ENCODE results near the gene CDH4. TPM values are rescaled to one million over a fixed set of nuclear protein-coding genes. Genes with fewer than 3 reads are reported as not detected.

The CDH4 gene
- total RNA-seq, 2 experiments from 2014 or later = 0.10 to 0.21 TPM

- Mint-ChIP-seq H3K4me1 (ENCODE audit: low read depth) (no peaks in the 10 kb centered on the region), H3K4me3 (no peak overlapping the region), H3K27me3 (peaks cover 2% of the 10 kb centered on the region), H3K27ac (no peak overlapping the region), H3K9me3 (no peaks in the 10 kb centered on the region), H3K36me3 (no peaks in the 10 kb centered on the region)
- intact Hi-C loops (cut with micrococcal nuclease) = no loop called here
- ChIA-PET POLR2A (no interaction called here), CTCF (no interaction called here)
- DNase-seq = no peak
Measured at GRCh38 chr20:61573415-61574305, 321.6 kb downstream of the CDH4 start.

GRCh38 chr20:61575151-61575937 is 323.3 kb downstream of the CDH4 start:
- intact Hi-C loops (cut with micrococcal nuclease) = no loop called here
- H3K9me3 Mint-ChIP-seq = no peaks in the 10 kb centered on the region
- CTCF ChIA-PET = no interaction called here
- no peak overlapping the region for H3K4me3 Mint-ChIP-seq
- H3K4me1 Mint-ChIP-seq (ENCODE audit: low read depth) = no peaks in the 10 kb centered on the region
- no peak for DNase-seq
- H3K27me3 Mint-ChIP-seq = peaks cover 2% of the 10 kb centered on the region
- no peaks in the 10 kb centered on the region for H3K36me3 Mint-ChIP-seq
- POLR2A ChIA-PET = no interaction called here
- no peak overlapping the region for H3K27ac Mint-ChIP-seq

- POLR2A ChIA-PET = no interaction called here
- Mint-ChIP-seq H3K27me3 (peaks cover 2% of the 10 kb centered on the region), H3K4me1 (ENCODE audit: low read depth) (no peaks in the 10 kb centered on the region), H3K9me3 (no peaks in the 10 kb centered on the region), H3K4me3 (no peak overlapping the region), H3K36me3 (no peaks in the 10 kb centered on the region), H3K27ac (no peak overlapping the region)
- CTCF ChIA-PET = no interaction called here
- intact Hi-C loops (cut with micrococcal nuclease) = no loop called here
- DNase-seq = no peak
Measured at GRCh38 chr20:61576372-61576771, 324.3 kb downstream of the CDH4 start.

GRCh38 chr20:61577065-61577464 is 325.0 kb downstream of the CDH4 start:
- Mint-ChIP-seq H3K27ac (no peak overlapping the region), H3K4me1 (ENCODE audit: low read depth) (no peaks in the 10 kb centered on the region), H3K9me3 (no peaks in the 10 kb centered on the region), H3K27me3 (peaks cover 2% of the 10 kb centered on the region), H3K4me3 (no peak overlapping the region), H3K36me3 (no peaks in the 10 kb centered on the region)
- intact Hi-C loops (cut with micrococcal nuclease) = no loop called here
- ChIA-PET POLR2A (no interaction called here), CTCF (no interaction called here)
- no peak for DNase-seq

GRCh38 chr20:61579908-61580307 is 327.8 kb downstream of the CDH4 start:
- Mint-ChIP-seq H3K36me3 (no peaks in the 10 kb centered on the region), H3K27ac (no peak overlapping the region), H3K9me3 (no peaks in the 10 kb centered on the region), H3K4me1 (ENCODE audit: low read depth) (no peaks in the 10 kb centered on the region), H3K27me3 (no peaks in the 10 kb centered on the region), H3K4me3 (no peak overlapping the region)
- intact Hi-C loops (cut with micrococcal nuclease) = no loop called here
- no peak for DNase-seq
- ChIA-PET POLR2A (no interaction called here), CTCF (no interaction called here)

GRCh38 chr20:61580958-61581824 is 329.1 kb downstream of the CDH4 start:
- no peaks in the 10 kb centered on the region for H3K36me3 Mint-ChIP-seq
- POLR2A ChIA-PET = no interaction called here
- no peaks in the 10 kb centered on the region for H3K4me1 Mint-ChIP-seq (ENCODE audit: low read depth)
- no peak overlapping the region for H3K27ac Mint-ChIP-seq
- intact Hi-C loops (cut with micrococcal nuclease) = no loop called here
- CTCF ChIA-PET = no interaction called here
- no peaks in the 10 kb centered on the region for H3K27me3 Mint-ChIP-seq
- H3K4me3 Mint-ChIP-seq = no peak overlapping the region
- DNase-seq = no peak
- no peaks in the 10 kb centered on the region for H3K9me3 Mint-ChIP-seq

GRCh38 chr20:61581825-61582188 is 329.7 kb downstream of the CDH4 start:
- Mint-ChIP-seq H3K4me1 (ENCODE audit: low read depth) (no peaks in the 10 kb centered on the region), H3K27ac (no peak overlapping the region), H3K9me3 (no peaks in the 10 kb centered on the region), H3K4me3 (no peak overlapping the region), H3K27me3 (no peaks in the 10 kb centered on the region), H3K36me3 (no peaks in the 10 kb centered on the region)
- ChIA-PET CTCF (no interaction called here), POLR2A (no interaction called here)
- intact Hi-C loops (cut with micrococcal nuclease) = no loop called here
- no peak for DNase-seq

- Mint-ChIP-seq H3K36me3 (no peaks in the 10 kb centered on the region), H3K27ac (no peak overlapping the region), H3K27me3 (no peaks in the 10 kb centered on the region), H3K4me1 (ENCODE audit: low read depth) (no peaks in the 10 kb centered on the region), H3K4me3 (no peak overlapping the region), H3K9me3 (no peaks in the 10 kb centered on the region)
- DNase-seq = no peak
- CTCF ChIA-PET = no interaction called here
- intact Hi-C loops (cut with micrococcal nuclease) = no loop called here
- POLR2A ChIA-PET = no interaction called here
Measured at GRCh38 chr20:61582196-61582923, 330.3 kb downstream of the CDH4 start.

GRCh38 chr20:61583356-61583755 is 331.3 kb downstream of the CDH4 start:
- H3K36me3 Mint-ChIP-seq = no peaks in the 10 kb centered on the region
- CTCF ChIA-PET = no interaction called here
- POLR2A ChIA-PET = no interaction called here
- no peaks in the 10 kb centered on the region for H3K9me3 Mint-ChIP-seq
- no peaks in the 10 kb centered on the region for H3K4me1 Mint-ChIP-seq (ENCODE audit: low read depth)
- no peak for DNase-seq
- H3K4me3 Mint-ChIP-seq = no peak overlapping the region
- H3K27me3 Mint-ChIP-seq = no peaks in the 10 kb centered on the region
- intact Hi-C loops (cut with micrococcal nuclease) = no loop called here
- no peak overlapping the region for H3K27ac Mint-ChIP-seq

- intact Hi-C loops (cut with micrococcal nuclease) = no loop called here
Measured at GRCh38 chr20:61584851-61585250, 332.8 kb downstream of the CDH4 start.

GRCh38 chr20:61585764-61586163 is 333.7 kb downstream of the CDH4 start:
- H3K27ac Mint-ChIP-seq = no peak overlapping the region
- no peaks in the 10 kb centered on the region for H3K9me3 Mint-ChIP-seq
- H3K4me1 Mint-ChIP-seq (ENCODE audit: low read depth) = no peaks in the 10 kb centered on the region
- ChIA-PET CTCF (no interaction called here), POLR2A (no interaction called here)
- no peak for DNase-seq
- H3K27me3 Mint-ChIP-seq = peaks cover 4% of the 10 kb centered on the region
- intact Hi-C loops (cut with micrococcal nuclease) = no loop called here
- H3K36me3 Mint-ChIP-seq = no peaks in the 10 kb centered on the region
- no peak overlapping the region for H3K4me3 Mint-ChIP-seq

More at GRCh38 chr20:61584851-61585250, 332.8 kb downstream of the CDH4 start:
- Mint-ChIP-seq H3K27ac (no peak overlapping the region), H3K9me3 (no peaks in the 10 kb centered on the region), H3K4me3 (no peak overlapping the region), H3K36me3 (no peaks in the 10 kb centered on the region), H3K4me1 (ENCODE audit: low read depth) (no peaks in the 10 kb centered on the region), H3K27me3 (peaks cover 4% of the 10 kb centered on the region)
- CTCF ChIA-PET = no interaction called here
- no peak for DNase-seq
- POLR2A ChIA-PET = no interaction called here

- Mint-ChIP-seq H3K36me3 (no peaks in the 10 kb centered on the region), H3K4me1 (ENCODE audit: low read depth) (no peaks in the 10 kb centered on the region), H3K4me3 (no peak overlapping the region), H3K27me3 (peaks cover 4% of the 10 kb centered on the region), H3K27ac (no peak overlapping the region), H3K9me3 (peaks cover 7% of the 10 kb centered on the region)
- intact Hi-C loops (cut with micrococcal nuclease) = no loop called here
- POLR2A ChIA-PET = no interaction called here
- CTCF ChIA-PET = no interaction called here
- no peak for DNase-seq
Measured at GRCh38 chr20:61587036-61587435, 335.0 kb downstream of the CDH4 start.
